Lung microvascular endothelial cell (primary cell): ENCODE data around the gene SCRT2. TPM values are rescaled to one million over a fixed set of nuclear protein-coding genes. Genes with fewer than 3 reads are reported as not detected.
A peak's percentile ranks its signal among the peaks of the same experiment; 100 is the strongest.

ENCODE experiments used
- DNase-seq, 2 donors: peaks; one replicate each; pipeline versions ENCODE4 v3.0.0 to v3.0.0-alpha.2; 2010; ENCODE audit warnings: low read depth in 2 of 2
- total RNA-seq: library from RNA; depleted of rRNA; stranded (reverse); fragments of >200 nt; gene quantifications from 2 replicates; pipeline ENCODE4 v1.2.1, GENCODE V29; 2014

Gene SCRT2
- total RNA-seq, 1 donor from 2014 or later = not detected

GRCh38 chr20:672963-673602 is 2.5 kb downstream of the SCRT2 start:
- DNase-seq = no peak

GRCh38 chr20:671252-672030 is 4.2 kb downstream of the SCRT2 start:
- DNase-seq = no peak

GRCh38 chr20:669573-669972 is 6.0 kb downstream of the SCRT2 start:
- no peak for DNase-seq

- no peak for DNase-seq
Measured at GRCh38 chr20:668638-669037, 7.0 kb downstream of the SCRT2 start.

- DNase-seq = no peak
Measured at GRCh38 chr20:668050-668449, 7.6 kb downstream of the SCRT2 start.

GRCh38 chr20:667351-668034 is 8.1 kb downstream of the SCRT2 start:
- DNase-seq = peak; percentile 55 to 66

GRCh38 chr20:666877-667276 is 8.7 kb downstream of the SCRT2 start:
- no peak for DNase-seq

- no peak for DNase-seq
Measured at GRCh38 chr20:665276-665675, 10.3 kb downstream of the SCRT2 start.

GRCh38 chr20:664576-664975 is 11.0 kb downstream of the SCRT2 start:
- DNase-seq = no peak

- DNase-seq = no peak
Measured at GRCh38 chr20:664151-664550, 11.5 kb downstream of the SCRT2 start.

- peak; percentile 29 to 45 for DNase-seq
Measured at GRCh38 chr20:663315-664090, 12.1 kb downstream of the SCRT2 start.

GRCh38 chr20:662277-663192 is 13.1 kb downstream of the SCRT2 start:
- DNase-seq = no peak

GRCh38 chr20:661474-662270 is 13.9 kb downstream of the SCRT2 start:
- no peak for DNase-seq

GRCh38 chr20:658731-659291 is 16.8 kb downstream of the SCRT2 start:
- no peak for DNase-seq

- no peak for DNase-seq
Measured at GRCh38 chr20:658202-658601, 17.4 kb downstream of the SCRT2 start.

- no peak for DNase-seq
Measured at GRCh38 chr20:655726-656624, 19.6 kb downstream of the SCRT2 start.

- no peak for DNase-seq
Measured at GRCh38 chr20:654417-654750, 21.2 kb downstream of the SCRT2 start.

- no peak for DNase-seq
Measured at GRCh38 chr20:653590-654416, 21.8 kb downstream of the SCRT2 start.
